Effector CD8-positive, alpha-beta T cell (primary cell): ENCODE measurements around the gene CCDC27.

Experiments
- DNase-seq: peaks from one replicate; lab custom pipeline; 2025; lab: John Stamatoyannopoulos, UW
- total RNA-seq, 4 experiments: gene quantifications; one replicate each; lab custom pipeline; 2026; lab: John Stamatoyannopoulos, UW

The CCDC27 gene
- 0 reads per million in 4 experiments for total RNA-seq

GRCh38 chr1:3752400-3752945 lies at the start of gene CCDC27:
Gene CCDC27 (plus strand): TSS chr1:3752450. CDS start chr1:3752482, 32 bp downstream.
- DNase-seq: no peak

GRCh38 chr1:3702528-3702927 lies 49.7 kb upstream of the CCDC27 start:
- no peak for DNase-seq

- DNase-seq: no peak
Measured at GRCh38 chr1:3702990-3703728, 49.1 kb upstream of the CCDC27 start.

GRCh38 chr1:3703786-3704371 lies 48.4 kb upstream of the CCDC27 start:
- DNase-seq: no peak

GRCh38 chr1:3705341-3705950 lies 46.8 kb upstream of the CCDC27 start:
- DNase-seq: no peak

- no peak for DNase-seq
Measured at GRCh38 chr1:3706651-3707297, 45.5 kb upstream of the CCDC27 start.

GRCh38 chr1:3707298-3707938 lies 44.8 kb upstream of the CCDC27 start:
- DNase-seq: no peak

GRCh38 chr1:3707939-3708328 lies 44.3 kb upstream of the CCDC27 start:
- no peak for DNase-seq

GRCh38 chr1:3708791-3709190 lies 43.5 kb upstream of the CCDC27 start:
- DNase-seq: no peak

- no peak for DNase-seq
Measured at GRCh38 chr1:3710251-3710650, 42.0 kb upstream of the CCDC27 start.

- no peak for DNase-seq
Measured at GRCh38 chr1:3711381-3711779, 40.9 kb upstream of the CCDC27 start.

- DNase-seq: no peak
Measured at GRCh38 chr1:3711780-3712451, 40.3 kb upstream of the CCDC27 start.

GRCh38 chr1:3712573-3713535 lies 39.4 kb upstream of the CCDC27 start:
- DNase-seq: no peak

GRCh38 chr1:3713840-3714239 lies 38.4 kb upstream of the CCDC27 start:
- no peak for DNase-seq

- DNase-seq: no peak
Measured at GRCh38 chr1:3714284-3714741, 37.9 kb upstream of the CCDC27 start.

GRCh38 chr1:3714814-3715213 lies 37.4 kb upstream of the CCDC27 start:
- DNase-seq: no peak

GRCh38 chr1:3716351-3716750 lies 35.9 kb upstream of the CCDC27 start:
- DNase-seq: no peak

- DNase-seq: no peak
Measured at GRCh38 chr1:3717041-3717714, 35.1 kb upstream of the CCDC27 start.
